Upper lobe of left lung (tissue), 4 donors: ENCODE measurements around the gene INO80D.

Source experiments
- POLR2AphosphoS5 ChIP-seq, 2 donors: sonication (generic); formaldehyde crosslinking; IDR thresholded peaks; one replicate each; pipeline ENCODE4 v1.5.1; 2017; ENCODE audit warnings: antibody characterized with exemption in 2 of 2
- TF ChIP-seq, protein P1 (sequence below), 6 experiments: fragments of 450-650 bp in 4 of 6; fragments of 200-600 bp in 2 of 6; sonication (generic) in 2 of 6; IDR thresholded peaks; one replicate each; pipeline ENCODE4 v1.5.1; 2016 to 2019; ENCODE audit warnings: antibody characterized with exemption in 6 of 6

DNA sequence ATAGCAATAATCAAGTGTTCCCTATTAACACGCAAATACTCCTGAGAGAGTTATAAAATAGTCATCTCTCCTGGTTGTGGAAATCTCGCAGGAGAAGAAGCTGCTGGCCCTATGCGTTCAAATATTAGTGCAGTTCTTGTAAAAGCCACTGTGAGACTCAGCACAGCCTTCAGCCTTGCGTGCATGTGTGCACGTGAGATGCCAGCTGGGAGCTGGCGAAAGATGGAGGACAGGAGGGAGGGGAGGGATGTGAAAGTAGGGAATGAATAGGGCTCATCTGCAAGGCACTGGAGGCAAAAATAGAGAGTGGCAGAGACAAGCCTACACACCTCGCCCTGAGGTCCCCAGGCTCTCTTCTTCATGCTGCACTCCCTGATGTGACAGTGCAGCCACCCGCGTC lies 126.5 kb downstream of the INO80D start:
- TF ChIP-seq, protein P1, sequence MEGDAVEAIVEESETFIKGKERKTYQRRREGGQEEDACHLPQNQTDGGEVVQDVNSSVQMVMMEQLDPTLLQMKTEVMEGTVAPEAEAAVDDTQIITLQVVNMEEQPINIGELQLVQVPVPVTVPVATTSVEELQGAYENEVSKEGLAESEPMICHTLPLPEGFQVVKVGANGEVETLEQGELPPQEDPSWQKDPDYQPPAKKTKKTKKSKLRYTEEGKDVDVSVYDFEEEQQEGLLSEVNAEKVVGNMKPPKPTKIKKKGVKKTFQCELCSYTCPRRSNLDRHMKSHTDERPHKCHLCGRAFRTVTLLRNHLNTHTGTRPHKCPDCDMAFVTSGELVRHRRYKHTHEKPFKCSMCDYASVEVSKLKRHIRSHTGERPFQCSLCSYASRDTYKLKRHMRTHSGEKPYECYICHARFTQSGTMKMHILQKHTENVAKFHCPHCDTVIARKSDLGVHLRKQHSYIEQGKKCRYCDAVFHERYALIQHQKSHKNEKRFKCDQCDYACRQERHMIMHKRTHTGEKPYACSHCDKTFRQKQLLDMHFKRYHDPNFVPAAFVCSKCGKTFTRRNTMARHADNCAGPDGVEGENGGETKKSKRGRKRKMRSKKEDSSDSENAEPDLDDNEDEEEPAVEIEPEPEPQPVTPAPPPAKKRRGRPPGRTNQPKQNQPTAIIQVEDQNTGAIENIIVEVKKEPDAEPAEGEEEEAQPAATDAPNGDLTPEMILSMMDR (IDR thresholded peaks at IDR 0.05) = no peak
- TF ChIP-seq POLR2AphosphoS5 (IDR thresholded peaks at IDR 0.05) = no peak
